Panc1 (cell line): ENCODE data around the gene TYRP1. TPM values are rescaled to one million over a fixed set of nuclear protein-coding genes. Genes with fewer than 3 reads are reported as not detected.

Experiments
- ATAC-seq: fragments of 200-7000 bp; cut with Tn5 transposase; 2 replicates; pipeline ENCODE4 v1.9.1; 2020; ENCODE audit warnings: mild to moderate bottlenecking, moderate library complexity
- BruUV-seq: library from RNA; stranded (reverse); fragments of 400-500 nt; replicated peaks from 2 replicates; lab custom pipeline; 2021; lab: Mats Ljungman, UMichigan
- CTCF ChIA-PET: fragments of 300-600 bp; sonication (Branson Sonifier 250); formaldehyde crosslinking; loops from one replicate; lab custom pipeline; 2022; ENCODE audit warnings: antibody characterized with exemption; lab: Charles Lee
- POLR2A ChIA-PET: fragments of 300-600 bp; sonication (Branson Sonifier 250); formaldehyde crosslinking; loops from one replicate; lab custom pipeline; 2022; ENCODE audit warnings: antibody characterized with exemption; lab: Charles Lee
- DNase-seq: peaks from one replicate; pipeline ENCODE4 v3.0.0-alpha.2; 2010; ENCODE audit warnings: low read depth, low spot score
- H3K27ac ChIP-seq: 2 replicates; pipeline ENCODE4 v1.5.1; 2011; ENCODE audit warnings: mild to moderate bottlenecking, low read length, inconsistent platforms
- H3K27me3 ChIP-seq: fragments of 200-500 bp; sonication (Bioruptor generic); 2 replicates; pipeline ENCODE4 v1.6.0; 2014; ENCODE audit warnings: low read length, inconsistent platforms; ENCODE audit not compliant: control insufficient read depth, insufficient read depth
- H3K36me3 ChIP-seq: fragments of 200-500 bp; sonication (Bioruptor generic); 2 replicates; pipeline ENCODE4 v1.5.1; 2014; ENCODE audit warnings: inconsistent platforms, mild to moderate bottlenecking, low read length, moderate library complexity; ENCODE audit not compliant: control insufficient read depth, insufficient read depth
- H3K4me1 ChIP-seq: 2 replicates; pipeline ENCODE4 v1.5.1; 2011; ENCODE audit warnings: inconsistent platforms, mild to moderate bottlenecking, low read length, moderate library complexity; ENCODE audit not compliant: control insufficient read depth, insufficient read depth
- H3K4me3 ChIP-seq, 2 experiments: 2 replicates each; pipeline ENCODE4 v1.5.1; 2011 to 2012; ENCODE audit warnings: low read depth in 2 of 2, low read length in 2 of 2, mild to moderate bottlenecking in 2 of 2, inconsistent platforms in 1 of 2, moderate library complexity in 1 of 2
- H3K9me3 ChIP-seq: fragments of 200-500 bp; sonication (Bioruptor generic); 2 replicates; pipeline ENCODE4 v1.5.1; 2014; ENCODE audit warnings: low read depth, mild to moderate bottlenecking, inconsistent platforms, low read length, moderate library complexity; ENCODE audit not compliant: control insufficient read depth, insufficient read depth
- CTCF ChIP-seq: fragments of 450-650 bp; IDR thresholded peaks from 2 replicates; pipeline ENCODE4 v1.5.1; 2017; ENCODE audit warnings: mild to moderate bottlenecking
- POLR2AphosphoS5 ChIP-seq: IDR thresholded peaks from 2 replicates; pipeline ENCODE4 v1.6.1; 2012; ENCODE audit warnings: mild to moderate bottlenecking, low read depth, low read length, moderate library complexity
- REST ChIP-seq, 2 experiments: IDR thresholded peaks; 2 replicates each; pipeline ENCODE4 v1.6.1; 2011 to 2012; ENCODE audit warnings: low read depth in 2 of 2, control low read depth in 1 of 2, low read length in 1 of 2, mild to moderate bottlenecking in 1 of 2, moderate library complexity in 1 of 2; ENCODE audit not compliant: insufficient read depth in 1 of 2
- SIN3A ChIP-seq: IDR thresholded peaks from 2 replicates; pipeline ENCODE4 v1.6.1; 2012; ENCODE audit warnings: low read depth, mild to moderate bottlenecking, low read length, moderate library complexity, borderline replicate concordance; ENCODE audit not compliant: insufficient read depth
- TCF7L2 ChIP-seq: IDR thresholded peaks from 2 replicates; pipeline ENCODE4 v1.6.1; 2011; ENCODE audit warnings: mild to moderate bottlenecking, low read depth, low read length, inconsistent platforms
- in situ Hi-C: cut with HindIII; loops from 2 replicates; pipeline ENCODE4 v1.10.0; 2016; ENCODE audit warnings: low sequenced_read_pairs, low pct_unique_long_range_greater_than_20kb
- intact Hi-C: fragments of 100-400 bp; cut with micrococcal nuclease; formaldehyde crosslinking; loops from one replicate; pipeline ENCODE4 v1.10.0; 2022; ENCODE audit not compliant: unreplicated experiment
- total RNA-seq: library from RNA; stranded (reverse); gene quantifications from one replicate; pipeline ENCODE4 v1.2.1, GENCODE V29; 2021; ENCODE audit not compliant: unreplicated experiment

Gene TYRP1
- total RNA-seq, 1 experiment from 2014 or later = 0.23 TPM

DNA sequence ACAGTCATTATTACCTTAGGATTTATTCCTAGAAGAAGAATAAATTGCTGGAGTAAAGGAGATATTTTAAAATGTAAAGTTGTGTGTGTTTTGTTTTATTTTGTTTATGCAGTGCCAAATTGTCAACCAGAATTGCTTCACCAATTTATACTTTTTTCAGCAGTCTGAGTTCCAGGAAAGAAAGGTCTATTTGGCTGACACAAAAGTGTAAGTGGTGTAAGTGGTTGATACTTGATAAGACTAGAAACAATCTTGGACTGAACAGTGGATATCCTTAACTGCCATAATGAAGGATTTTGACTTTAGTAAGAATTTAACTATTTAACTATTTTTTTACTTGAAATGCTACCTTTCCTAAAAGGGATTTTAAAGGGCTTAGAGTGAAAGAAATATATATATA, 37.7 kb downstream of the TYRP1 start:
- Histone ChIP-seq H3K4me3 (no peak overlapping the region), H3K27me3 (no peaks in the 10 kb centered on the region), H3K4me1 (no peaks in the 10 kb centered on the region), H3K36me3 (no peaks in the 10 kb centered on the region), H3K27ac (no peak overlapping the region), H3K9me3 (no peaks in the 10 kb centered on the region)
- in situ Hi-C loops = no loop called here
- POLR2A ChIA-PET = no interaction called here
- ATAC-seq (no peak), DNase-seq (no peak)
- intact Hi-C loops = no loop called here
- CTCF ChIA-PET = no interaction called here
- BruUV-seq = no TSS peak
- TF ChIP-seq TCF7L2 = no peak
- no peak for TF ChIP-seq CTCF
- TF ChIP-seq POLR2AphosphoS5 = no peak
- no peak for TF ChIP-seq SIN3A
- no peak for TF ChIP-seq REST (IDR thresholded peaks at IDR 0.05; ENCODE audit: insufficient read depth in 1 of 2, low read depth in 2 of 2, low read length in 1 of 2)

DNA sequence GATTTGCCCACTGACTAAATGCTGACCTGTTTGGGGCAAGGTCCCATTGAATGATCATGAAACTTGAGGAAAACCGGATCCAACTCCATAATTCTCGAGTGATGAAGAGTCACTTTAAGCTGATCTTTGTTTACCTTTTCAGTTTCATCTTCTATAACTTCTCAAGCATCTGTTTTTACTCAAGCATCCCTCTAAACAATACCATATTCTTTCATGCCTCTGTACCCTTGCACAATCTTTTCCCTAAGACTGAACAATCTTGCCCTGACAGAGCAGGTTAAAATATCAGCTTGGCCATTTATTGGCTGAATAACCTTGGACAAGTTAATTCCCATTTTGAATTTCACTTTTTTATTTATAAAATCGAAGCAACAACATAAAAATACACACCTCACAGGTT, 39.8 kb downstream of the TYRP1 start:
- H3K4me3 ChIP-seq = no peak overlapping the region
- TF ChIP-seq CTCF (no peak), SIN3A (no peak), REST (IDR thresholded peaks at IDR 0.05; ENCODE audit: insufficient read depth in 1 of 2, low read depth in 2 of 2, low read length in 1 of 2) (no peak), POLR2AphosphoS5 (no peak), TCF7L2 (no peak)
- CTCF ChIA-PET = no interaction called here
- no peak overlapping the region for H3K27ac ChIP-seq
- in situ Hi-C loops = no loop called here
- POLR2A ChIA-PET = no interaction called here
- intact Hi-C loops = no loop called here
- no TSS peak for BruUV-seq
- H3K9me3 ChIP-seq = no peaks in the 10 kb centered on the region
- no peaks in the 10 kb centered on the region for H3K36me3 ChIP-seq
- H3K4me1 ChIP-seq = no peaks in the 10 kb centered on the region
- no peak for DNase-seq
- no peak for ATAC-seq
- no peaks in the 10 kb centered on the region for H3K27me3 ChIP-seq
